NB4 (cell line): ENCODE results near the gene LRMDA.

ENCODE experiments used
- TF ChIP-seq, protein P1 (sequence below): IDR thresholded peaks from one replicate; pipeline ENCODE4 v1.5.1; 2012; ENCODE audit warnings: low read depth, low read length
- TF ChIP-seq, protein P2 (sequence below): IDR thresholded peaks from 2 replicates; pipeline ENCODE4 v1.6.1; 2011; ENCODE audit warnings: low read depth, low read length

DNA sequence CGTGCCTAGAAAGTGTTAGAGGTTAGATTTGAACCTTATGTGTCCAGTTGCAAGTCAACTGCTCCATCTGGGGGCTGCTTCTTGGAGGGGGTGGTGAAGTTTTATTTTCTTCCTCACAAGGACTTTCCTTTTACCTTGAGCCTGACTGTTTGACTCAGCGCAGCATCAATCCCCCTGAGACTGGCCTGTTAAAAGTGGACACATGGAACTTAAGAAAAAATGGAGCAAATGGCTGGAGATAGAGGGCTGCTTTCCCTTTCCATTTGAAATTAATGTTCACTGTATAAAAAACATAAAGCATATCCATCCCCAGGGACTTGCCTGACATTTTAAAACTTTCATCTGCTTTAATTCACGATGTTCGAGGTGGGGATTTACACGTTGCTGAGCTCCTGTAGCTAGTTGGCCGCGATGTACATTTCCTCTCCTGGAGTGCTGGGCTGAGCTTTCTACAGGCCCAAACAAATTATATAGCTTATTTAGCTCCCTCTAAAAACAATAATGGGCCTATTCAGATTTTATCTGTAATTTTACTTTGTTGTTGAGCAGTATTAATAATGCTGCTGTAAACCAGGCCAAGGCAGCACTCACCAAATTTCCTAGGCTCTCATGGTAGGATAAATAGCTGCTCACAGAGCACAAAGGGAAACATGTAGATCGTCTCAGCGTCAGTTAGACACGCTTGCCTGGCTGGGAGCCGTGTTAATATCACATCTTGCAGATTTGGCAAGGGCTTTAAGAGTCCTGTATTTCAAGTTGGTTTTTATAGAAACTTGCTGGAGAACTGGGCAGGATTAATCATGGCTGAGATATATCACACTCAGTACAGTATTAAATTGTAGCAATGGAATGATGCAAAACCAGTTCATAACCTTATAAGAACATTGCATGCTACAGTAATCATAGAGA is 251.5 kb downstream of the LRMDA start:
- TF ChIP-seq, protein P1, sequence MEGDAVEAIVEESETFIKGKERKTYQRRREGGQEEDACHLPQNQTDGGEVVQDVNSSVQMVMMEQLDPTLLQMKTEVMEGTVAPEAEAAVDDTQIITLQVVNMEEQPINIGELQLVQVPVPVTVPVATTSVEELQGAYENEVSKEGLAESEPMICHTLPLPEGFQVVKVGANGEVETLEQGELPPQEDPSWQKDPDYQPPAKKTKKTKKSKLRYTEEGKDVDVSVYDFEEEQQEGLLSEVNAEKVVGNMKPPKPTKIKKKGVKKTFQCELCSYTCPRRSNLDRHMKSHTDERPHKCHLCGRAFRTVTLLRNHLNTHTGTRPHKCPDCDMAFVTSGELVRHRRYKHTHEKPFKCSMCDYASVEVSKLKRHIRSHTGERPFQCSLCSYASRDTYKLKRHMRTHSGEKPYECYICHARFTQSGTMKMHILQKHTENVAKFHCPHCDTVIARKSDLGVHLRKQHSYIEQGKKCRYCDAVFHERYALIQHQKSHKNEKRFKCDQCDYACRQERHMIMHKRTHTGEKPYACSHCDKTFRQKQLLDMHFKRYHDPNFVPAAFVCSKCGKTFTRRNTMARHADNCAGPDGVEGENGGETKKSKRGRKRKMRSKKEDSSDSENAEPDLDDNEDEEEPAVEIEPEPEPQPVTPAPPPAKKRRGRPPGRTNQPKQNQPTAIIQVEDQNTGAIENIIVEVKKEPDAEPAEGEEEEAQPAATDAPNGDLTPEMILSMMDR: no peak
- TF ChIP-seq, protein P2, sequence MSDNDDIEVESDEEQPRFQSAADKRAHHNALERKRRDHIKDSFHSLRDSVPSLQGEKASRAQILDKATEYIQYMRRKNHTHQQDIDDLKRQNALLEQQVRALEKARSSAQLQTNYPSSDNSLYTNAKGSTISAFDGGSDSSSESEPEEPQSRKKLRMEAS: no peak
